Activated CD8-positive, alpha-beta memory T cell treated with anti-CD3 and anti-CD28 coated beads for 4 hours (primary cell): ENCODE measurements around the gene KRTAP17-1.

Experiments used
- DNase-seq, 2 donors: peaks; one replicate each; pipeline ENCODE4 v3.0.0-alpha.2; 2020; ENCODE audit warnings: low read depth in 2 of 2

The KRTAP17-1 gene

DNA sequence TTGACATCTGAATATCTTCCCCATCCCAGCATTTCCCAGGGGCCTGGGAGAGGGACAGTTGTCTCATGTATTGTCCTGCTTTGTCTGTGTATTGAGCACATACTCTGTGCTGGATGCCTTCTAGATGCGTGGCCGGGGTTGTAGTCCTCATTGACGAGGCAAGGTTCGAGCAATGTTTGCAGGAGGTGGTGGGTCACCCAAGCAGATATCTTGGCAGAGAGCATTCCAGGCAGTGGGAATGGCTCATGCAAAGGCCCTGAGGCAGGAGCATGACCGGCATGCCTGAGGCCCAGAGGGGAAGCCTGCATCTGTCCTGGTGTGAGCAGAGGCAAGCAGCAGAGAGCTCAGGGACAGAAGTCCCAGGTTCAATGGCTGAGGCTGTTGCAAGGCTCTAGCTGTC lies 17.6 kb upstream of the KRTAP17-1 start:
- DNase-seq: no peak

DNA sequence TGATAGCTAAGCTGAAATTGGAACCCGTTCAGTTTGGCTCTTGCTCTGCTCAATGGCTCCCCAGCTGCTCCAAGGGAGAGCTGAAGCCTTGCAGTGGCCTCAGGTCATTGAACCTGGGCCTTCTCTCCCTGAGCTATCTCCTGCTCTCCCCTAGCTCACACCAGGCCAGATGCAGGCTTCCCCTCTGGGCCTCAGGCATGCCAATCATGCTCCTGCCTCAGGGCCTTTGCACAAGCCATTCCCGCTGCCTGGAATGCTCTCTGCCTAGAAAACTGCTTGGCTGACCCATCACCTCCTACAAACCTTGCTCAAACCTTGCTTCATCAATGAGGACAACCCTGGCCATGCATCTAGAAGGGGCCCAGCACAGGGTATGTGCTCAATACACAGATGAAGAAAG lies 16.7 kb upstream of the KRTAP17-1 start:
- no peak for DNase-seq

DNA sequence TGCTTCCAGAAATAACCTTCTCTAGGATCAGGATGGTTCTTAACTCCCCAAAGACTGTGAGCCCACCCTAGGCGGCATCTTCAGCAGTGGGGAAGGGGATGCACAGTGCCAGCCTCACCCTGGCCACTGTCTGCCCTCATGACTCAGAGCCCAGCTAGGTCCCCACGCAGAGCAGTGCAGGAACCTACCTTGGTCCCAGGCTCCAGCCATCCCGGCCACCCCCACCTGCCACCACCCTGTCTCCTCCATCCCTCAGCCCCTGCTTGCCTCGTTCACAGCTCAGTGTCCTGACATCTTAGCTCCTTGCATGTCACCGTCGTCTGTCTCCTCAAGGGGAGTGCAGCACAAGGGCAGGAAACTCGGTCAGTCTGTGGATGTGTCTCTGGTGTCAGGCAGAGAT lies 16.1 kb upstream of the KRTAP17-1 start:
- no peak for DNase-seq

DNA sequence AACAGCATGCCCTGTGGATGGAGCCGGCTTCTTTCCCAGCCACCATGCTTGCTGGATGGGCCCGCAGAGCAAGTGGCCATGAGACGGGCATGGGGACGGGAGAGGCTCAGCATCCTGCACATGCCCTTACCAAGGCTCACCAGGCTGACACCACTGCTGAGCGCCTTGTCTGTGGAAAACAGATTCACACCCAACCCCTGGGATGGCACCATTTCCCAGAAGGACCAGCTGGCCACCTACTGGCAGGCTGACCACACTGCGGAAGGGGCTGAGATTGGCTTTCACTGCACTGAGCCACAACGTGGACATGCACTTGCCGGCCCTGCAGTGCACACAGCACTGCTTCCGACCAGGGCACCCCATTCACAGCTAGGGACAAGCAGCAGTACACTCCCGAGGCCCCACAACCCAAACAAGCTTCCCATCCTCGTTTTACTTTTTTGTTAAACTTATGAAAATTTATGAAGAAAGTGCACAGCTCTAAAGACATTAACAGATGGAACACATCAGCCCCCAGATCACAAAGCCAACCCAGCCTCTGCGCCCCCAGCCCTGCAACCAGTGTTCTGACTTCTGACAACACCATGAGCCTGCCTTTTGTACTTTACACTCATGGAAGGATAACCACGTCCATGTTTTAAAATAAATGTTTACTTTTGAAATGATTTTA lies 13.9 kb upstream of the KRTAP17-1 start:
- DNase-seq: no peak

DNA sequence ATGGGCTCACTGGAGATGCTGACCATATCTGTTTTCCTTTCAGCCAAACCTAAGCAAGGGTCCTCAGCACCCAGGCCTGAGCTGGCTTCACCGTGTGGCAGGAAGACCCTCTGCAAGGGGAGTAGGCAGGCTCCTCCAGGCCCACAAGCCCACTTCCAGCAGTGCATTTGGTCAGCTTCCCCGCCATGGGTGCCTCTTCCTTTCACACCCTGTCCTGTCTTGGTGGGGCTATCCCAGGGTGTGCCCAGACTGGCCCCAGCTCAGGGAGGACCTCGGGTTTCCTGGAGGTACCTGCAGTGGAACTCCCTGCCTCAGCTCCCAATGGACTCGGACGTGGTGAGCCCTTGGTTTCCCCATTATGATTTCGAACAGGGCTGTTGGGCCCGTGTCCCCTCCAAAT lies 12.7 kb upstream of the KRTAP17-1 start:
- DNase-seq: no peak

DNA sequence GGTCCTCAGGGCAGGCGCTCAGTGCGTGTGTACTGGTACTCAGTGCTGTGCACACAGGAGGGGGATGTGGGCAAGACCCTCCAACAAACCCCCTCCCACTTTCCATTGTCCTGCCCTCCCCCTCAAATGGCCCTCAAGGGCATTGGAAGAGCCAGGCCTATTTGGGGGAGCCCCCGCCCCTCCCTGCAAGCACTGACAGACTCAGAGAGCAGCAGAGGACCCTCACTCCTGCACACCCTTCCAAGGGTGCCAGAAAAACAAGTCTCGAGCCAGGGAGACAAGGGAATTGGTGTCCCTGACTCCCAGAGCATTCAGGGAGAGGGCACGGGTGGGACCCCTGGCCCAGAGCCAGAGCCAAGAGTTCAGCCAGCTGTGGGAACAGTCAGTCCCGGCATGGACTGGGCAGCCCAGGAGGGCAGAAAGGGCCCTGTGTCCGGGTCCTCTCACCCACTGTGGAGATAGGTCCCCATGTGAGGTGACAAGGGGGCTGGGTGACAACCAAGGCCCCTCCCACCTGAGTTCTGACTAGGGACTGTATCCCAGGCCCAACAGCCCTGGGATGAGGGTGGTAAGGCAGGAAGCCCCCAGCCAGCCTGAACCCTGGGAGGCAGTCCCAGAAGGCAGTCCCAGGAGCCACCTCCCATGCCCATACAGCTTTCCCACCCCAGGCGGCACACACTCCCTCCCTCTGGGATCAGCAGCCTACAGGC lies 12.1 kb upstream of the KRTAP17-1 start:
- no peak for DNase-seq

GRCh38 chr17:41326173-41327145 lies 10.9 kb upstream of the KRTAP17-1 start:
- DNase-seq: no peak

DNA sequence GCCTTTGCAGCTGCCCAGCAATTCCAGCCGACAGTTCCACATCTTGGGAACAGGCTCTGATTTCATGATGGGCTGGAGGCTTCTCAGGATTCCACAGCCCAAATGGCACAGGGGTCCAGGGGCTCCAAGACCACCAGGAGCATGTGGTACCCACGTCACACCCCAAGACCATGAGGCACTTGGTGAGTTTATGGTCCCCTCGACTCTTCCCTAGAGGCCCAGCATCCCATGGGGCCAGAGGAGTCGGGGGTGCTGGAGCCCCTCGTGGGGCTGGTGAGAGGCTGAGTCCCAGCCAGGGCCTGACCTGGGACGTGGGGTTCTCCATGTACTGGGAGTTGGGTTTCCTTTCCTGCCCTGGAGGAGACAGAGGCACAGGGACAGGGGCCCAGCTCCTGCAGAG lies 10.1 kb upstream of the KRTAP17-1 start:
- no peak for DNase-seq

- no peak for DNase-seq
Observed at GRCh38 chr17:41325126-41325525, 9.6 kb upstream of the KRTAP17-1 start.

DNA sequence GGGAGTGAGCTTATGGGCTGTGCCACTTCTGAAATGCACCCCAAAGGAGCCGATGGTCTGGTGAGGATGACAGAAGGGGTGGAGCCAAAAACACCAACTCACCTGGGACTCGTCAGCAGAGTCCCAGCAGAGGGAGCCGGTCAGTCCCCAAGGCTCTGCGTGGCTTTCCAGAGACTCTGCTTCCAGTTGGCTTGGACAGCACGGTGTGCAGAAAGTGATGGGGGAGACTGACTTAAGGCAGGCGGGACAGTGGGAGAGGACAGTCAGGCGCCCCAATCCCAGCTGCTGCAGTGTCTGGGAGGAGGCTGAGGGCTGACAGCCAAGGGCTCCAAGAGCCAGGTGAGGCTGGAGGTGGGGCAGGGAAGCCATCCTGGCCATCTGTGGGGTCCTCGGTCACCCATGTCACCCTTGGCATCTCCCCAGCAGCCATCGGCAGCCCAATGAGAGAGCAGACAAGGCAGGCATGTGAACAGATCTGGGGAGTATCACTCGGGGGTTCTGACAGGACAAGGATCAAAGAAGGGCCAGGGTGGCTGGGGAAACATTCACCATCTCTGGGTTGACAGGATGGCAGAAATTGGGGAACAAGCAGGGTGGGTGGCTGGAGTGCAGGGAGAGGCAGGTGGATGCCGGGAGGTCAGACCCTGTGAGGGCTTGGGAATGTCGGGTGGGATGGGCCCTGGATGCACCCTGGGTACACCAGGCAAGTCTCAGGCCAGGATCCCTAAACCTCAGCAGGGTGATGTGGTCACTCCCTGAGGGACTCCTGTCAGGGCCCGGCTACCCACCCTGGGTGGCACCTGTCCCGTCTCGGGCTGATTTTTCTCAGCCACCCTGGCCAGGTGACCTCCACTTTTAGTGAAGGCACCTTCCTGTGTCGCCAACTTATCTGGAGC lies 8.9 kb upstream of the KRTAP17-1 start:
- no peak for DNase-seq

- no peak for DNase-seq
Observed at GRCh38 chr17:41322903-41323895, 7.7 kb upstream of the KRTAP17-1 start.

DNA sequence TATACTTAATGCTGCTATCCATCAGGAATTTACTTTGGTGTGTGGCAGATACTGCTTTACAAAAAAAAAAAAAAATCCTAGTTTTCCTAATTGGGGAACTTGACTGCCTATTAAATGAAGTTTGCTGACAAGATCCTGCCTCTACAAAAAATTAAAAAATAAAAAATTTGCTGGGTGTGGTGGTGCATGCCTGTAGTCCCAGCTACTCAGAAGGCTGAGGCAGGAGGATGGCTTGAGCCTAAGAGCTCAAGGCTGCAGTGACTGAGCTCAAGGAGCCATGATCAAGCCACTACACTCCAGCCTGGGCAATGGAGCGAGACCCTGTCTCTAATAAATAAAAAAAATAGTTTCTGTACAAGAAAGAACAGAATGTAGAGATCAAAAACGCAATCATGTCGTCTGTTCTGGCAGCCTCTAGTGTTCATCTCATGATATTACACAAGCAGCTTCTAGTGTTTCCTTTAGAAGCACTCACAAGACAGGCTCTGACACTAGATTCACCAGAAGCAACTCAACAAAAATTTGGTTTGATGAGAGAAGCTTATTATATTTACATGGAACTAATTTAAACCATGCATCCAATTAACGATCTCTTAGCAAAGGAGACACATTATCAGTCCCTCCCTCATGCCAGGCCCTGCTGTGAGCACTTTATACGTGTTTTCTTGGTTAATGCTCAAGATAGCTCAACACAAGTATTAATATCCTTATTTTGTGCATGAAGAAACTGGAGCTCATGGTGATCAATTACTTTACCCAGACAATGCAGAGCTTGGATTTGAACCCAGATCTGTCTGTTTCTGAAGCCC lies 6.8 kb upstream of the KRTAP17-1 start:
- no peak for DNase-seq

GRCh38 chr17:41318231-41318630 lies 2.7 kb upstream of the KRTAP17-1 start:
- no peak for DNase-seq

GRCh38 chr17:41315814-41316445 lies 420 bp upstream of the KRTAP17-1 start:
- DNase-seq: no peak

- no peak for DNase-seq
Observed at GRCh38 chr17:41311111-41311510, 4.4 kb downstream of the KRTAP17-1 start.

DNA sequence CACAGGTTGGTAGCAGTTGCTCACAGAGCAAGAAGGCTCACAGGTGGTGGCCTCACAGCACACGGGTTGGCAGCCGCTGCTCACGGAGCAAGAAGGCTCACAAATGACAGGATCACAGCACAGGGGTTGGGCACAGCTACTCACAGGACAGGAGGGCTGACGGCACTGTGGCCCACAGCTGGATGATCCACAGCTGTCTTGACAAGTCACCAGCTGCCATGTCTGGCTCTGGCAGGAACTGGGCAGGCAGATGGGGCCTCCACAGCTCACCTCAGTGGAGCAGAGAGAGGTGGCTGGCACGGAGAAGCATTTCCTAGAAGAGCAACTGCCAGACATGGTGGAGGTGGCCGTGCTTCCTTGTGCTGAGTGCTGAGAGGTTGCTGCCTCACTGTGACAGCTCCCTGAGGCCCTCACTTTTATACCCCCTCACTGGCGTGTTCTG lies 6.6 kb downstream of the KRTAP17-1 start, which contains the start of gene KRTAP16-1:
Gene KRTAP16-1, minus strand, starts transcription at position 392 of the 442 bp plus-strand sequence. Its CDS starts 56 bp downstream, at position 336.
- DNase-seq: peak; percentile 4 to 12

- peak; percentile 32 to 40 for DNase-seq
Observed at GRCh38 chr17:41308251-41308917, 7.1 kb downstream of the KRTAP17-1 start.

GRCh38 chr17:41307647-41308046 lies 7.9 kb downstream of the KRTAP17-1 start:
- no peak for DNase-seq
